ENCODE data around the gene FKBP9. TPM values are rescaled to one million over a fixed set of nuclear protein-coding genes. Genes with fewer than 3 reads are reported as not detected.

FKBP9 gene
- total RNA-seq, 1 donor from 2014 or later, result 186 TPM

- Mint-ChIP-seq H3K4me1 (no peaks in the 10 kb centered on the region), H3K36me3 (peaks cover 41% of the 10 kb centered on the region), H3K9me3 (no peaks in the 10 kb centered on the region), H3K27ac (no peak overlapping the region), H3K27me3 (ENCODE audit: low read depth) (no peaks in the 10 kb centered on the region), H3K4me3 (no peak overlapping the region)
- no peak for TF ChIP-seq CTCF (IDR thresholded peaks at IDR 0.05; ENCODE audit: unreplicated experiment)
- DNase-seq (ENCODE audit: low spot score in 2 of 2, unreplicated experiment in 2 of 2), result no peak
Observed at GRCh38 chr7:32921896-32922295, 35.3 kb upstream of the FKBP9 start.

- no peak for DNase-seq (ENCODE audit: low spot score in 2 of 2, unreplicated experiment in 2 of 2)
- no peak overlapping the region for H3K4me3 Mint-ChIP-seq
- H3K9me3 Mint-ChIP-seq, result no peaks in the 10 kb centered on the region
- H3K27ac Mint-ChIP-seq, result no peak overlapping the region
- no peak for TF ChIP-seq CTCF (IDR thresholded peaks at IDR 0.05; ENCODE audit: unreplicated experiment)
- H3K27me3 Mint-ChIP-seq (ENCODE audit: low read depth), result no peaks in the 10 kb centered on the region
- peaks cover 40% of the 10 kb centered on the region for H3K36me3 Mint-ChIP-seq
- peaks cover 14% of the 10 kb centered on the region for H3K4me1 Mint-ChIP-seq
Observed at GRCh38 chr7:32928785-32929298, 28.4 kb upstream of the FKBP9 start.

GRCh38 chr7:32929430-32930143, 27.7 kb upstream of the FKBP9 start:
- H3K4me3 Mint-ChIP-seq, result no peak overlapping the region
- no peak for TF ChIP-seq CTCF (IDR thresholded peaks at IDR 0.05; ENCODE audit: unreplicated experiment)
- H3K36me3 Mint-ChIP-seq, result peaks cover 38% of the 10 kb centered on the region
- H3K27me3 Mint-ChIP-seq (ENCODE audit: low read depth), result no peaks in the 10 kb centered on the region
- H3K9me3 Mint-ChIP-seq, result no peaks in the 10 kb centered on the region
- peak overlapping the region; percentile 43 for H3K27ac Mint-ChIP-seq
- DNase-seq (ENCODE audit: low spot score in 2 of 2, unreplicated experiment in 2 of 2), result no peak
- H3K4me1 Mint-ChIP-seq, result peaks cover 14% of the 10 kb centered on the region

DNA sequence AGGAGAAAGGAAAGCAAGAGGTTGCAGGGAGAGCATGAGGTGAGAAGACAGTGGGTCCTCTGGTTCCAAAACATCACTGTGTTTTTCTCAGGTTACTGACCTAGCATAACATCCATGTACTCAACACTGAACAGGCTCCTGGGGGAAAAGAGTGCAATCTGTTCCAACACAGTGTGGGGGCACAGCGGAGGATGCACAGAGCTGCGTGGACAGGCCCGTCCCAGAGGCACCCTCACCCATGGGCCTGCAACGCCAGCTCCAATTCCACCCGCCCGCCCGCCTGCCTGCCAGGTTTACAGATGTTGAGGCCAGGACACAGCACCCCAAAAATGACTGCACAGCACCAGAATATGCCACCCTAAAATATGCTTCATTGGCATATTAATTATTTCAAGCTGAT, 26.9 kb upstream of the FKBP9 start:
- DNase-seq (ENCODE audit: low spot score in 2 of 2, unreplicated experiment in 2 of 2), result no peak
- H3K27ac Mint-ChIP-seq, result peak overlapping the region; percentile 36
- peaks cover 14% of the 10 kb centered on the region for H3K4me1 Mint-ChIP-seq
- no peaks in the 10 kb centered on the region for H3K9me3 Mint-ChIP-seq
- peaks cover 32% of the 10 kb centered on the region for H3K36me3 Mint-ChIP-seq
- no peaks in the 10 kb centered on the region for H3K27me3 Mint-ChIP-seq (ENCODE audit: low read depth)
- no peak for TF ChIP-seq CTCF (IDR thresholded peaks at IDR 0.05; ENCODE audit: unreplicated experiment)
- no peak overlapping the region for H3K4me3 Mint-ChIP-seq

DNA sequence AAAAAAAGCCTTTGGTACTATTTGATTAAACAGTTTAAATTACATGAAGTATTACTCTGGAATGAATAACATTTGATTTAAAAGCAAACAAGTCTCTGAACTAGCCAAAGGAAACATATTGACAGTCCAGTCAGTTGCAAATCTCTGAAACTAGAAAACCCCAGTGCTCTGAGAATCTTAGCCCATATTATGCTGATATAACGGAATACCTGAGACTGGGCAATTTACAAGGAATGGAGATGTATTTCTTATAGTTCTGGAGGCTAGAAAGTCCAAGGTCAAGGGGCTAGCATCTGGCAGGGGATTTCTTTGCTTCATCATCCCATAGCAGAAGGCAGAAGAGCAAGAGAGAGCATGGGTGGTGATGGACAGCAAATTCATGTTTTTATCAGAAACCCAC, 21.7 kb upstream of the FKBP9 start:
- no peak overlapping the region for H3K27ac Mint-ChIP-seq
- no peaks in the 10 kb centered on the region for H3K27me3 Mint-ChIP-seq (ENCODE audit: low read depth)
- no peak overlapping the region for H3K4me3 Mint-ChIP-seq
- peaks cover 35% of the 10 kb centered on the region for H3K4me1 Mint-ChIP-seq
- H3K9me3 Mint-ChIP-seq, result no peaks in the 10 kb centered on the region
- TF ChIP-seq CTCF (IDR thresholded peaks at IDR 0.05; ENCODE audit: unreplicated experiment), result no peak
- DNase-seq (ENCODE audit: low spot score in 2 of 2, unreplicated experiment in 2 of 2), result no peak
- peaks cover 13% of the 10 kb centered on the region for H3K36me3 Mint-ChIP-seq

All from mesothelial cell of epicardium (in vitro differentiated cells).